GM11168 (cell line): Measurements from ENCODE around the gene TRAPPC12.
"Not testable (repeated sequence)": the region's sequence is repeated elsewhere in the genome, so short reads cannot be mapped to it uniquely, and the experiment has no call there.

ENCODE experiments used
- in situ Hi-C: fragments of 300-500 bp; cut with MboI; formaldehyde crosslinking; loops from one replicate; pipeline ENCODE4 v1.12.0; 2022; ENCODE audit warnings: low sequenced_read_pairs; ENCODE audit not compliant: unreplicated experiment

Gene TRAPPC12

GRCh38 chr2:3430172-3430571 is 50.7 kb downstream of the TRAPPC12 start:
- in situ Hi-C loops: no loop called here

DNA sequence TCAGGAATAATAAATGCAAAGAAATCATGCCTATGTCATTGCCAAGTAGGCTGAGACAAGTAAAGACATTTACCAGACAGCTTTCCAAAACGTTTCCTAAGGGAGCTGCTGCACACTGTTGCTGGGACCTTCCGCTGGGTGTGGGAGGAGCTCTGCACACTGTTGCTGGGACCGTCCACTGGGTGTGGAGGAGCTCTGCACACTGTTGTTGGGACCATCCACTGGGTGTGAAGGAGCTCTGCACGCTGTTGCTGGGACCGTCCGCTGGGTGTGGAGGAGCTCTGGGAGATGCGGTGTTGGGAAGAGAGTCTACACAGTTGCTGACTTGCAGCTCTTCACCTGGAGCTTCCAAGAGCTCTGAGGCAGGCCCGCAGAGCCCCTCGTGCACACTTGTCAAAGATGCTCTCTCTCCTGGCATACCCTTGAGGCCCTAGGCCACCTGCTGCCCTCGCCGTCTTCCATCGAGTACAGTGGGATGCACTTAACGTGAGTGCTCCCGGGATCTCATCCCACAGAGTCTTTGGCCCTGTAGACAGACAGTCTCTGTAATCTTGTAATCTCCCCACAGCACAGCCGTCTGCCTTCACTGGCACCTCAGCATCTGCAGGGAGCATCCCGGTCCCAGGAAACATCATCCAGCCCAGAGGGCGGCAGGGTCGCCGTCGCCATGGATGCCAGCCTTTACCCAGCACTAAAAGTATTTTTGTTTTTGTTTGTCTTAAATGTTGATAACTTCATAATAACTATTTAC is 51.4 kb downstream of the TRAPPC12 start:
- in situ Hi-C loops: no loop called here

GRCh38 chr2:3432067-3432466 is 52.6 kb downstream of the TRAPPC12 start:
- in situ Hi-C loops: no loop called here

- in situ Hi-C loops: no loop called here
These were observed 53.3 kb downstream of the TRAPPC12 start for GRCh38 chr2:3432693-3433338.

DNA sequence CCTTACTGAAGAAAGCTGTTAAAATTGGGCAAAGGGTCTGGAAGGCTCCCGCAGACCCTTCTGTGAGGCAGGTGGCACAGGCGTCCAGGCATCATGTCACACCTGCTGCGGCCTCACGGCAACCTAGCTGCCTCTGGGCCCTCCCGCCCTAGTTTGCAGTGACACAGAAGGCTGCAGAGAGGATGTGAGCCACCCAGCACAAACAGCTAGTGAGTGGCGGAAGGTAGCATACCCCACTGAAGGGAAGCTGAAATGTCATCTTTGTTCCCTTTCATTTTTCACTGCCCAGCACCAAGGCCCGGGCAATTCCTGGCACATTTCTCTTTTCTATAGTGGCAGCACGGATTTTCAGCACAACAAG is 53.8 kb downstream of the TRAPPC12 start:
- in situ Hi-C loops: no loop called here

DNA sequence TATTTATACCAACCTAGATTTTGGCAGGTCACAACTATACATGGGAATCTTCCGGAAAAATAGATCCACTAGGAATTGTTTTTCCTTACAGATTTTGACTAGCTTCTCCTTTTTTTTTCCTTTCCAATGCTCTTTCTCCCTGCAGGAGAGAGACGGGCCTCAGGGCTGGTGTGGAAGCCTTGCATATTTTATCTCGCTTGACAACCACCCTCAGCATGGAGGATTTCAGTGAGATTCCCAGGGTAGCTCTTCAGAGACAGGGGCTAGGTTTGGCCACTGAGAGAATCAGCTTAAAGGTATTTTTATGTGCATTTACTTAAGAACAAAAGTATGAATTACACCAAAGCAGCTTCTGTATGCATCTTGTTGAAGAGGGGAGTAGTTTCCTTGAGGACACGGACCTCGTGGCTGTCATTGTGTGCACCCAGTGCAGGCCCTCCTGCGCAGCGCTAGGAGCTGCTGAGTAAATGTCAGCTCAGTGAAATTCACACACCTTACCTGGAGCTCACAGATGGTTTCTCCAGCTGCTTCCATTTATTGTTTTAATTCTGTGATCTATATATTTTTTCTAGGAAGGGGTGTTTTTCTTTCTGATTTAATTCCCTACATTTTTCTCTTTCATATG is 54.4 kb downstream of the TRAPPC12 start:
- in situ Hi-C loops: no loop called here

DNA sequence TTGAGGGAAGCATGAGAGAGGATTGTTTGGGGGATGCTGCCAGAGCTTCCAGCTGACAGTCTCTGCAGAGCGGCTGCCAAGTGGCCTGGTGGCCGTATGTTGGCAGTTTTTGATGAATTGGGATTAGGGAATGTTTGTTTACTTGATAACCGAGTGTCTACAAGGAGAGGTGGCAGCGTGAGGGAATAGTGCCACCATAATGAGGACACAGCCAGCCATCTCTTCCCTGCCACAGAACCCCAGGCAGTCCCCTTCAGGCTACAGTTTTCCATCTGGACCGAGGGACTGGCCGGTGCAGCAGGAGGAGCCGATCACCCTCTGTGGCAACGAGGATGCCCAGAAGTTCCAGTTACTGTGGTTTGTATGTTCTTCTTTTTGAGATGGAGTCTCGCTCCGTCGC is 55.2 kb downstream of the TRAPPC12 start:
- in situ Hi-C loops: no loop called here

DNA sequence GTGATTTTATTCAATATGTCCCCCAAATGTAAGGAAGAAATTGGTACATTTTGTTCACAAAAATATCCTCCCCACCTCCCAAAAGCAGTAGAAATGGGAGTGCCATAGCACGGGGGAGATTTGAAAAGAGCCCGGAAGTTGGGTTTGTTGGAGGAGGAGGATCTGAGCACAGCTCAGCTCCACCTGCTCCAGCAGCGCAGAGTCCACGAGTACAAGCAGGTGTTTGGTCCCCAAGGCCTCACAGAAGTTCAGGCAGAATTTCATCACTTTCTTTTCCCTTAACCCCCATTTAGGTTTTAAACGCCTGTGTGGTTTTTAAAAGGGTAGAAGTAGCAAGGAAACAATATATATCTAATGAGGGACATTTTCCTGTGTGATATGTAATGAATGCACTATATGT is 56.0 kb downstream of the TRAPPC12 start:
- in situ Hi-C loops: no loop called here

DNA sequence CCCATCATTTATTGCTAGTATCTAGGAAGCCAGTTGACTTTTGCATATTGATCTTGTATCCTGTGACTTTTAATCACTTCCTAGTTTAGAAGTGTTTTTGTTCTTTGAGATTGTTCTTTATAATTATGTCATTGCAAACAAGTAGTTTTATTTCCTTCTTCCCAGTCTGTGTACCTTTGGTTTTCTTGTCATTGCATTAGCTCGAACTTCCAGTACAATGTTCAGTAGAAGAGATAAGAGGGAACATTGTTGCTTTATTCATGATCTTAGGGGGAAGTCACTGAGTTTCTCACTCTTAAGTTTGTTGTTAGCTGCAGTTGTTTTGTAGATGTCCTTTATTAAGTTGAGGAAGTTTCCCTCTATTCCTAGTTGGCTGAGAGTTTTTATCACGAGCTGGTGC is 61.0 kb downstream of the TRAPPC12 start:
- in situ Hi-C loops: no loop called here

DNA sequence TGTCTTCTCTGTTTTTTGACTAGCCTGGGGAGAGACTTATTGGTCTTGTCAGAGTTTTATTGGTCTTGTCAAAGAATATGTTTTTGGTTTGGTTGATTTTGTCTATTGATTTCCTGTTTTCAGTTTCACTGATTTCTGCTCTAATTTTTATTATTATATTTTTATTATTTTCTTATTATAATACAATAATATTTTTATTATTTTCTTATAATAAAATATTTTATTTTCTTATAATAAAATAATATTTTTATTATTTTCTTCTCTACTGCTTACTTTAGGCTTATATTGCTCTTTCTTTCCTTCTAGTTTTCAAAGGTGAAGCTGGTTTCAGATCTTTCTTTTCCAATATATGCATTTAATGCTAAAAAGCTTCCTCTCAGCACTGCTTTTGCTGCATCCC is 62.0 kb downstream of the TRAPPC12 start:
- in situ Hi-C loops: no loop called here

- in situ Hi-C loops: no loop called here
These were observed 62.7 kb downstream of the TRAPPC12 start for GRCh38 chr2:3442185-3442584.

- in situ Hi-C loops: no loop called here
These were observed 63.6 kb downstream of the TRAPPC12 start for GRCh38 chr2:3443083-3443482.

DNA sequence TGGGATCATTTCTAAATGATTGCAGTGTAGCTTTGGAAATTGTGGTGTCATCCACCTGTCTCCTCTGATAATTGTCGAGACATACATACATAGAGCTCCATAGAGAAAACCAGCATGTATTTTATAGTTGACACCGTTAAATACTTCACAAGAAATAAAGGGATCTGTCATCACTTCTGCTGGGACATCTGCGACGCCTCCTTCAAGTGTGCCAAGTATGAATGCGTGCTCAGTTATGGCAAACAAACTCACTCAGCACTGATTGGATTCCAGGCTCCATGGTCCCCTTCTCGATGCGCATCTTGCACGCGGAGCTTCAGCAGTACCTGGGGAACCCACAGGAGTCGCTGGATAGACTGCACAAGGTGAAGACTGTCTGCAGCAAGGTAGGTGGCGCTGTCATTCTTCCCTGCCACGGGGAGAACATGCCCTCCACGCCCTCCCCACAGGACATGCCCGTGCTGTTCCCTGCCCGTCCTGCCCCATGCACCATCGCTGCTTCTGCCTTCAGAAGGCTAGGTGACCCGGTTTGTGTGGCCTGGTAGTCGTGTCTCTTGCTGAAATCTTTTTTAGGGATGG is 64.1 kb downstream of the TRAPPC12 start:
- in situ Hi-C loops: no loop called here

DNA sequence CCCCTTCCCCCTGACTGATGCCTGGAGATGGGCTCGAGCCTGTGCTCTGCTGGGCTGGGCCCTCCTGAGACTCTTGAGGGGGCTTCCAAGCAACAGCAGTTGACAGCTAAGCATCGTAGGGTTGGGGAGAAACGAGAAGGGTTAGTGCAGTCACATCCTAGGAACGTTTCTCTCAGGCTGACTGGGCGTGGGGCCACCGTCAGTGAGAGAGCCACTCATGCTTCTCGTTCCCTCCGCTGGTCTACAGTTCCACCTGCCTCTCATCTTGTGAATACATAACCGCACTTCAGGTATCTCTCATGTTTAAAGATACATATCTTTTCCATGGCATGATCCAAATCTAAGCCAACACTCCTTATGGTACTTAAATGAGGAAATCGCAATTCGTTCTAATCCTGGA is 66.4 kb downstream of the TRAPPC12 start:
- in situ Hi-C loops: no loop called here

DNA sequence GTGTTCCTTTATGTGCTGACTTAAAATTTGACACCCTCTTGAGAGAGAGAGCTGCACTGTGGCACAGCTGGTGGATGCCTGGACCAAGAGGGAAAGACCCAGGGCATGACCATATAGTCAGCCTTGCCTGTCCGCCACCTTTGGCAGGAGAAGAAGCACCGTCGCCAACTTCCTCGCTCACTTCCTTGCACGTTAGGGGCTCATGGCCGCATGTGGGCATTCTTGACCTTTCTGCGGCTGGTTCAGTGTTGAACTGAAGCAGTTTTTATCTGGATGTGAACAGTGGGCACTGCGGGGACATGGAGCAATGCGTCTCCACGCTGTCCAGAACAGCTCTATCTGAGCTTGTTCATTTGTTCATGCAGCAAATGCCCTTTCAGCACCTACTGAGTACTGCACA is 66.9 kb downstream of the TRAPPC12 start:
- in situ Hi-C loops: no loop called here

GRCh38 chr2:3447186-3447585 is 67.7 kb downstream of the TRAPPC12 start:
- in situ Hi-C loops: not testable (repeated sequence)

DNA sequence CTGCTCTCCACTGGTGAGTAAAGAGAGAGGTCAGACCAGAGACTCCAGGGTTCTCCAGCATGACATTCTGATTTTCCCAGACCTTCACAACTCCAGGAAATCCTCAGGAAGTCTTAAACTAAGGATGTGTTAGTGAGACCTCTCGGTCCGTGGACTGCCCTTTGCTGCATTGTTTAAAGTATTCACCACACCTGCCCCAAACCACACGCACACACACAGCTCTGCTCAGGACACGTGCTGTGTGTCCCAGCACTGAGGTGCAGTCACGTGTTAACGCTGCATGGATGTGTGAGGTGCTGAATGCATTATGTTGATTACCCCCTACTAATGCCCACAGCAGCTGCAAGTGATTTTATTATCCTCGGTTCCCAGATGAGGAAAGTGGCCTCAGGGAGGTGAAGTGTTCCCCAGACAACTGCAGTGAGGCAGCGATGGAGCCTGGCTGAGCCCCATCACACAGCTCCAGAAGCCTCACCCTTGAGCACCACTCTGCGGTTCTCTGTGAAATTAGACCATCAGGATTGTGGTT is 68.4 kb downstream of the TRAPPC12 start:
- in situ Hi-C loops: no loop called here

- in situ Hi-C loops: not testable (repeated sequence)
These were observed 69.0 kb downstream of the TRAPPC12 start for GRCh38 chr2:3448441-3448911.

DNA sequence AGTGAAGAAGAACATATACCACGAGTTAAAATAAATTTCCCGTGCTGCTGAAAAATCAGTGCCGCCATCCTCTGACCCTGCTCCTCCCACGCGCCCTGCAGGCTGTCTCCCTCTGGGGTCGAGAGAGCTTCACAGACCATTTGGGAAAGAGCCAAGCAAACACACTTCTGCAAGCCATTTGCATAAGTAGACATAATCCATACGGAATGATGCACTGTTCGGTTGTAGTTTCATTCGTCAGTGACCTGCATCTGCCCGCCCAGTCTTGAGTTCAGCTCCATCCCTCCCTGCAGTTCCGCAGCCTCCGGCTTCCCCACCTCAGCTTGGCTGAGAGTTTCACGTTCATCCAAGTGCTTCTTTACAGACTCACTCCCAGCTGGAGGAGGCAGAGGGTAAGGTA is 69.6 kb downstream of the TRAPPC12 start:
- in situ Hi-C loops: no loop called here

DNA sequence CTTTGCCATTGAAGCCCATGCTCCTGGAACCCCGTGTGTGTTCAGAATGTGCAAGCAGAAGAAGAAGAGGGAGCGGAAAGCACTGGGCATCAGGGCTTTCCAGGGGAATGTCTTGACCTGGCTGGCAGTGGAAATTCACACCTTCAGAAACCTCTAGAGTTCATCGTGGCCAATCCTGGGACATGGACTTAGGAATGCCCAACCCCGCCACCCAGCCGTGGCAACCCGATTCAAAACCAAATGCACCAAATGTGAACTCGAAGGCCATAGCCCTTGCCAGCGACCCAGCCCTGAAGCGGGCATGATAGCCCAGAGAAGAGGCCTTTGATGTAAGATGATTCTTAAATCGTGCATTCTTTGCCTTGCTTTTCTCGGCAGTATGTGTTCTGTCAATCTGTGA is 70.4 kb downstream of the TRAPPC12 start:
- in situ Hi-C loops: no loop called here
